ENCODE results near the gene CDK14.
"Not testable (repeated sequence)": the region's sequence is repeated elsewhere in the genome, so short reads cannot be mapped to it uniquely, and the experiment has no call there.

The CDK14 gene

GRCh38 chr7:90597563-90598253 is 1.6 kb downstream of the CDK14 start:
- DNase-seq = no peak

GRCh38 chr7:90599038-90599437 is 2.9 kb downstream of the CDK14 start:
- DNase-seq = no peak

GRCh38 chr7:90599892-90600555 is 3.9 kb downstream of the CDK14 start:
- DNase-seq = no peak

GRCh38 chr7:90602303-90602702 is 6.2 kb downstream of the CDK14 start:
- no peak for DNase-seq

GRCh38 chr7:90603346-90603745 is 7.2 kb downstream of the CDK14 start:
- no peak for DNase-seq

- DNase-seq = no peak
Observed at GRCh38 chr7:90604383-90604782, 8.3 kb downstream of the CDK14 start.

GRCh38 chr7:90605055-90605454 is 8.9 kb downstream of the CDK14 start:
- no peak for DNase-seq

GRCh38 chr7:90607196-90607595 is 11.1 kb downstream of the CDK14 start:
- DNase-seq = no peak

GRCh38 chr7:90610105-90610504 is 14.0 kb downstream of the CDK14 start:
- no peak for DNase-seq

- no peak for DNase-seq
Observed at GRCh38 chr7:90611115-90611514, 15.0 kb downstream of the CDK14 start.

- DNase-seq = no peak
Observed at GRCh38 chr7:90613088-90613498, 17.0 kb downstream of the CDK14 start.

GRCh38 chr7:90617442-90617841 is 21.3 kb downstream of the CDK14 start:
- no peak for DNase-seq

GRCh38 chr7:90618876-90619275 is 22.8 kb downstream of the CDK14 start:
- no peak for DNase-seq

GRCh38 chr7:90621125-90621746 is 25.1 kb downstream of the CDK14 start:
- DNase-seq = no peak

GRCh38 chr7:90621747-90622140 is 25.6 kb downstream of the CDK14 start:
- DNase-seq = no peak

- DNase-seq = no peak
Observed at GRCh38 chr7:90622670-90623069, 26.5 kb downstream of the CDK14 start.

- no peak for DNase-seq
Observed at GRCh38 chr7:90624225-90624911, 28.2 kb downstream of the CDK14 start.

- no peak for DNase-seq
Observed at GRCh38 chr7:90625051-90625450, 28.9 kb downstream of the CDK14 start.

GRCh38 chr7:90625562-90625961 is 29.4 kb downstream of the CDK14 start:
- peak; percentile 63 for DNase-seq

- no peak for DNase-seq
Observed at GRCh38 chr7:90626013-90626412, 29.9 kb downstream of the CDK14 start.

- no peak for DNase-seq
Observed at GRCh38 chr7:90629297-90629918, 33.3 kb downstream of the CDK14 start.

GRCh38 chr7:90631502-90631901 is 35.4 kb downstream of the CDK14 start:
- DNase-seq = no peak

GRCh38 chr7:90639683-90640082 is 43.6 kb downstream of the CDK14 start:
- not testable (repeated sequence) for DNase-seq

Measured in right forelimb (tissue), 1 donor.